Activated CD8-positive, alpha-beta memory T cell treated with anti-CD3 and anti-CD28 coated beads for 24 hours (primary cell): ENCODE data around the gene FTSJ3.

Source experiments
- DNase-seq: peaks from one replicate; pipeline ENCODE4 v3.0.0-alpha.2; 2020

The FTSJ3 gene

GRCh38 chr17:63783522-63783921 lies 43.9 kb downstream of the FTSJ3 start:
- DNase-seq, result no peak

- DNase-seq, result no peak
Observed at GRCh38 chr17:63780928-63781327, 46.5 kb downstream of the FTSJ3 start.

- DNase-seq, result no peak
Observed at GRCh38 chr17:63780507-63780906, 47.0 kb downstream of the FTSJ3 start.

- no peak for DNase-seq
Observed at GRCh38 chr17:63775420-63775819, 52.0 kb downstream of the FTSJ3 start.

- no peak for DNase-seq
Observed at GRCh38 chr17:63774969-63775265, 52.5 kb downstream of the FTSJ3 start.

GRCh38 chr17:63774141-63774968 lies 53.1 kb downstream of the FTSJ3 start, which contains the start of gene DDX42:
Gene DDX42, plus strand, starts transcription at chr17:63774170. Its CDS starts 12,880 bp downstream, at chr17:63787050.
- no peak for DNase-seq

- DNase-seq, result peak; percentile 98
Observed at GRCh38 chr17:63773272-63774140, 54.0 kb downstream of the FTSJ3 start, which contains the start of gene CCDC47. Gene CCDC47, minus strand, starts transcription at chr17:63773597. Its CDS starts 7,422 bp downstream, at chr17:63766175.

- DNase-seq, result no peak
Observed at GRCh38 chr17:63772801-63773271, 54.6 kb downstream of the FTSJ3 start.
